ENCODE measurements around the gene PBX3.
A peak's percentile ranks its signal among the peaks of the same experiment; 100 is the strongest.

PBX3 gene

GRCh38 chr9:125732562-125732961 lies 14.6 kb upstream of the PBX3 start:
- ChIA-PET CTCF (interaction anchor here (0.6 kb wide), 1 partner anchor 497 kb away, joined by 3 read pairs; no protein-coding TSS in a partner anchor), POLR2A (interaction anchor here (0.6 kb wide), 1 partner anchor 65 kb away, joined by 3 read pairs; no protein-coding TSS in a partner anchor)
- no peak for DNase-seq (ENCODE audit: extremely low spot score)
- TF ChIP-seq SUZ12 (IDR thresholded peaks at IDR 0.05) (no peak), FOXK2 (IDR thresholded peaks at IDR 0.05) (no peak), ARNT (IDR thresholded peaks at IDR 0.05) (no peak), NFRKB (IDR thresholded peaks at IDR 0.05) (no peak), CTBP1 (IDR thresholded peaks at IDR 0.05; ENCODE audit: borderline replicate concordance) (no peak), TARDBP (IDR thresholded peaks at IDR 0.05) (no peak), HDGF (IDR thresholded peaks at IDR 0.05; ENCODE audit: borderline replicate concordance) (no peak), SP1 (IDR thresholded peaks at IDR 0.05) (no peak), PKNOX1 (IDR thresholded peaks at IDR 0.05) (no peak), FOXM1 (IDR thresholded peaks at IDR 0.05; ENCODE audit: borderline replicate concordance) (no peak), BHLHE40 (IDR thresholded peaks at IDR 0.05; ENCODE audit: borderline replicate concordance) (no peak), ELF4 (IDR thresholded peaks at IDR 0.05) (no peak), FOXA1 (IDR thresholded peaks at IDR 0.05) (no peak)

DNA sequence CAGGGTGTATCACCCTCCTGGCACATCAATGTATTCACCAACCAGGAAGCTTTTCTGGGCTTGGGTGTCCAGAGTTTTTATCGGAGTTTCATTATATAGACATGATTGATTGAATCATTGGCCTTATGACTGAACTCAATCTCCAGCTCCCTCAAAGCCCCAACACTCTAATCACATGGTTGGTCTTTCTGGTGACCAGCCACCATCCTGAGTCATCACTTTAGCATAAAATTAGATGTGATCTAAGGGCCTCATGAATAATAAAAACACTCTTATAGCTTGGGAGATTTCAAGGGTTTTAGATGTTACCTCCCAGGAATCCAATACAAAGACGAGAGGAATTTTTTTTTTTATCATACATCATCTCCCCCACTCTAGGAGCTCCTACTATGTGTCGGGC lies 7.7 kb upstream of the PBX3 start:
- no peak for TF ChIP-seq FOXA1 (IDR thresholded peaks at IDR 0.05)
- no peak for TF ChIP-seq LEF1 (IDR thresholded peaks at IDR 0.05; ENCODE audit: borderline replicate concordance)
- TF ChIP-seq FOXM1 (IDR thresholded peaks at IDR 0.05; ENCODE audit: borderline replicate concordance) = no peak
- TF ChIP-seq CTBP1 (IDR thresholded peaks at IDR 0.05; ENCODE audit: borderline replicate concordance) = no peak
- TF ChIP-seq TARDBP (IDR thresholded peaks at IDR 0.05) = no peak
- no peak for TF ChIP-seq SP1 (IDR thresholded peaks at IDR 0.05)
- no peak for TF ChIP-seq ARNT (IDR thresholded peaks at IDR 0.05)
- CTCF ChIA-PET = no interaction called here
- POLR2A ChIA-PET = no interaction called here
- DNase-seq (ENCODE audit: extremely low spot score) = no peak

GRCh38 chr9:125742657-125743056 lies 4.5 kb upstream of the PBX3 start:
- DNase-seq (ENCODE audit: extremely low spot score) = no peak
- ChIA-PET POLR2A (no interaction called here), CTCF (no interaction called here)
- TF ChIP-seq FOXK2 (IDR thresholded peaks at IDR 0.05) (no peak), SUZ12 (IDR thresholded peaks at IDR 0.05) (no peak), PKNOX1 (IDR thresholded peaks at IDR 0.05) (peak; percentile 27; the same call in 1 of the 2 replicates), NFRKB (IDR thresholded peaks at IDR 0.05) (no peak), FOXM1 (IDR thresholded peaks at IDR 0.05; ENCODE audit: borderline replicate concordance) (no peak), FOXA1 (IDR thresholded peaks at IDR 0.05) (no peak)

GRCh38 chr9:125743682-125744428 lies 3.3 kb upstream of the PBX3 start:
- CTCF ChIA-PET = interaction anchor here (0.7 kb wide), 1 partner anchor 756 kb away, joined by 9 read pairs; no protein-coding TSS in a partner anchor
- POLR2A ChIA-PET = no interaction called here
- no peak for DNase-seq (ENCODE audit: extremely low spot score)
- TF ChIP-seq TARDBP (IDR thresholded peaks at IDR 0.05) (0 out of 2 replicates have a peak, but pooled peaks have one; percentile 16), ZNF384 (IDR thresholded peaks at IDR 0.05) (peak; percentile 98), ELF4 (IDR thresholded peaks at IDR 0.05) (no peak), NFRKB (IDR thresholded peaks at IDR 0.05) (no peak), PKNOX1 (IDR thresholded peaks at IDR 0.05) (peak; percentile 70), CTBP1 (IDR thresholded peaks at IDR 0.05; ENCODE audit: borderline replicate concordance) (peak; percentile 70; the same call in 1 of the 2 replicates), FOXA1 (IDR thresholded peaks at IDR 0.05) (peak; percentile 96)

- POLR2A ChIA-PET = no interaction called here
- no peak for DNase-seq (ENCODE audit: extremely low spot score)
- CTCF ChIA-PET = interaction anchor here (0.7 kb wide), 1 partner anchor 755 kb away, joined by 9 read pairs; no protein-coding TSS in a partner anchor
- TF ChIP-seq SUZ12 (IDR thresholded peaks at IDR 0.05) (no peak), NFRKB (IDR thresholded peaks at IDR 0.05) (no peak), TARDBP (IDR thresholded peaks at IDR 0.05) (no peak), ZNF384 (IDR thresholded peaks at IDR 0.05) (no peak), FOXA1 (IDR thresholded peaks at IDR 0.05) (no peak), HDGF (IDR thresholded peaks at IDR 0.05; ENCODE audit: borderline replicate concordance) (no peak), CTBP1 (IDR thresholded peaks at IDR 0.05; ENCODE audit: borderline replicate concordance) (no peak)
Observed at GRCh38 chr9:125744616-125745015, 2.6 kb upstream of the PBX3 start.

DNA sequence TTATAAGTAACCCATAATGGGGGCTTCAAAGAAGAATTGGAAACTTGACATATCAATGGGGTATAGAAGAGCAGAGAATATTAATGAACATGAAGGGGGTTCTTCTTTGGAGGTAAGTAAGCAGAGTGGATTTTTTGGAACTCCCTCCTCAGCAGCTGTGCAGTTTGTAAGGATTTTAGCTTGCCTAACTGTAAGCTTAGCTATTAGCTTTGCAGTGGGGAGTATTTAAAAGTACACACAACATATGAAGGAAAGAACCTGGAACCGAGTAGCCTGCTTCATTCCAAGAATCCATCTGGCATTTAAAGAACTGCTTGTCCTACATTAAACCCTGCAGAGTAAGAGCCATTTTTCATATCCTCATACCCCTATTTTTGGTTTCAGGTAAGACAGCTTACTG lies 2.2 kb upstream of the PBX3 start:
- no peak for TF ChIP-seq HDGF (IDR thresholded peaks at IDR 0.05; ENCODE audit: borderline replicate concordance)
- no peak for TF ChIP-seq L3MBTL2 (conservative IDR thresholded peaks at IDR 0.05)
- no peak for TF ChIP-seq FOXM1 (IDR thresholded peaks at IDR 0.05; ENCODE audit: borderline replicate concordance)
- no peak for TF ChIP-seq TARDBP (IDR thresholded peaks at IDR 0.05)
- TF ChIP-seq LEF1 (IDR thresholded peaks at IDR 0.05; ENCODE audit: borderline replicate concordance) = no peak
- TF ChIP-seq BHLHE40 (IDR thresholded peaks at IDR 0.05; ENCODE audit: borderline replicate concordance) = no peak
- no peak for TF ChIP-seq NFRKB (IDR thresholded peaks at IDR 0.05)
- TF ChIP-seq ELF4 (IDR thresholded peaks at IDR 0.05) = no peak
- no peak for TF ChIP-seq SP1 (IDR thresholded peaks at IDR 0.05)
- no peak for TF ChIP-seq PKNOX1 (IDR thresholded peaks at IDR 0.05)
- no peak for TF ChIP-seq FOXA1 (IDR thresholded peaks at IDR 0.05)
- TF ChIP-seq CTBP1 (IDR thresholded peaks at IDR 0.05; ENCODE audit: borderline replicate concordance) = no peak
- no peak for TF ChIP-seq ARNT (IDR thresholded peaks at IDR 0.05)
- TF ChIP-seq SUZ12 (IDR thresholded peaks at IDR 0.05) = no peak
- TF ChIP-seq FOXK2 (IDR thresholded peaks at IDR 0.05) = no peak
- no peak for TF ChIP-seq ZNF384 (IDR thresholded peaks at IDR 0.05)
- DNase-seq (ENCODE audit: extremely low spot score) = no peak
- ChIA-PET POLR2A (no interaction called here), CTCF (no interaction called here)
